GM12878 (cell line): ENCODE data around the gene RNF169.

Experiments
- EZH2 ChIP-seq: IDR thresholded peaks from 2 replicates; pipeline ENCODE4 v1.6.1; 2012; ENCODE audit warnings: low read depth, mild to moderate bottlenecking, control low read depth, inconsistent platforms, low read length, borderline replicate concordance; ENCODE audit not compliant: control insufficient read depth
- GABPA ChIP-seq: IDR thresholded peaks from 2 replicates; pipeline ENCODE4 v1.6.1; 2014; ENCODE audit warnings: antibody characterized with exemption, low read depth, mild to moderate bottlenecking, inconsistent platforms
- REST ChIP-seq: IDR thresholded peaks from 2 replicates; pipeline ENCODE4 v1.6.1; 2012; ENCODE audit warnings: mild to moderate bottlenecking, low read depth, low read length
- SMARCA5 ChIP-seq: fragments of 450-650 bp; IDR thresholded peaks from 2 replicates; pipeline ENCODE4 v1.6.1; 2017; ENCODE audit warnings: mild to moderate bottlenecking
- ZSCAN29 ChIP-seq: fragments of 450-650 bp; IDR thresholded peaks from 2 replicates; pipeline ENCODE4 v1.6.1; 2017; ENCODE audit warnings: mild to moderate bottlenecking, moderate library complexity
- TF ChIP-seq, protein P1 (sequence below), 3 experiments: IDR thresholded peaks in 2 of 3; conservative IDR thresholded peaks in 1 of 3; 2 replicates each; pipeline ENCODE4 v1.5.1; 2011; ENCODE audit warnings: low read depth in 3 of 3, low read length in 3 of 3, mild to moderate bottlenecking in 3 of 3, control low read depth in 2 of 3, moderate library complexity in 2 of 3, inconsistent platforms in 1 of 3, mixed read lengths in 1 of 3; ENCODE audit not compliant: control insufficient read depth in 2 of 3, insufficient read depth in 1 of 3; ENCODE audit errors: extremely low read depth in 1 of 3
- TF ChIP-seq, protein P2 (sequence below): fragments of 450-650 bp; IDR thresholded peaks from 2 replicates; pipeline ENCODE4 v1.6.1; 2017; ENCODE audit warnings: mild to moderate bottlenecking, low read depth, inconsistent platforms; ENCODE audit not compliant: poor library complexity, severe bottlenecking

DNA sequence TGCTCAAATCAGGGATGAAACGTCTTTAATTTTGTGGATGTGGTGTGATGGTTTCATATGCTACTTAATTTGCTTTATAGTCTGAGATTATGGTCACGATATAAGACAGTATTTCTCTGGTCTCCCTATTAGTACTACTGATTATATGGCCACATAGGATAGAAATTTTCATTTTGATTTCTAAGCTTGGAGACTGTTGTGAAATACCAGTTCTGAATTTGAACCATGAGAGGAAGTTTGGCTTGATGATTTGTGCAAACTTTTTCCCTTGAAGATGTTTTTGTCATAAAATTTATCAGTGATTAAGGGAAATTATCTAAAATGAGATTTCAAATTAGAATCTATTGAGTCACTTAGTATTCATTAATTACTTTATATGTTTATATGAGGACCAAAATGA is 2.7 kb downstream of the RNF169 start:
- TF ChIP-seq REST: no peak
- TF ChIP-seq ZSCAN29: no peak
- no peak for TF ChIP-seq EZH2
- TF ChIP-seq GABPA: no peak
- TF ChIP-seq SMARCA5: no peak
- TF ChIP-seq, protein P1, sequence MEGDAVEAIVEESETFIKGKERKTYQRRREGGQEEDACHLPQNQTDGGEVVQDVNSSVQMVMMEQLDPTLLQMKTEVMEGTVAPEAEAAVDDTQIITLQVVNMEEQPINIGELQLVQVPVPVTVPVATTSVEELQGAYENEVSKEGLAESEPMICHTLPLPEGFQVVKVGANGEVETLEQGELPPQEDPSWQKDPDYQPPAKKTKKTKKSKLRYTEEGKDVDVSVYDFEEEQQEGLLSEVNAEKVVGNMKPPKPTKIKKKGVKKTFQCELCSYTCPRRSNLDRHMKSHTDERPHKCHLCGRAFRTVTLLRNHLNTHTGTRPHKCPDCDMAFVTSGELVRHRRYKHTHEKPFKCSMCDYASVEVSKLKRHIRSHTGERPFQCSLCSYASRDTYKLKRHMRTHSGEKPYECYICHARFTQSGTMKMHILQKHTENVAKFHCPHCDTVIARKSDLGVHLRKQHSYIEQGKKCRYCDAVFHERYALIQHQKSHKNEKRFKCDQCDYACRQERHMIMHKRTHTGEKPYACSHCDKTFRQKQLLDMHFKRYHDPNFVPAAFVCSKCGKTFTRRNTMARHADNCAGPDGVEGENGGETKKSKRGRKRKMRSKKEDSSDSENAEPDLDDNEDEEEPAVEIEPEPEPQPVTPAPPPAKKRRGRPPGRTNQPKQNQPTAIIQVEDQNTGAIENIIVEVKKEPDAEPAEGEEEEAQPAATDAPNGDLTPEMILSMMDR (IDR thresholded peaks at IDR 0.05 in 2 of 3, conservative IDR thresholded peaks at IDR 0.05 in 1 of 3; ENCODE audit: control insufficient read depth in 2 of 3, extremely low read depth in 1 of 3, insufficient read depth in 1 of 3, low read depth in 3 of 3, low read length in 3 of 3): no peak
- TF ChIP-seq, protein P2, sequence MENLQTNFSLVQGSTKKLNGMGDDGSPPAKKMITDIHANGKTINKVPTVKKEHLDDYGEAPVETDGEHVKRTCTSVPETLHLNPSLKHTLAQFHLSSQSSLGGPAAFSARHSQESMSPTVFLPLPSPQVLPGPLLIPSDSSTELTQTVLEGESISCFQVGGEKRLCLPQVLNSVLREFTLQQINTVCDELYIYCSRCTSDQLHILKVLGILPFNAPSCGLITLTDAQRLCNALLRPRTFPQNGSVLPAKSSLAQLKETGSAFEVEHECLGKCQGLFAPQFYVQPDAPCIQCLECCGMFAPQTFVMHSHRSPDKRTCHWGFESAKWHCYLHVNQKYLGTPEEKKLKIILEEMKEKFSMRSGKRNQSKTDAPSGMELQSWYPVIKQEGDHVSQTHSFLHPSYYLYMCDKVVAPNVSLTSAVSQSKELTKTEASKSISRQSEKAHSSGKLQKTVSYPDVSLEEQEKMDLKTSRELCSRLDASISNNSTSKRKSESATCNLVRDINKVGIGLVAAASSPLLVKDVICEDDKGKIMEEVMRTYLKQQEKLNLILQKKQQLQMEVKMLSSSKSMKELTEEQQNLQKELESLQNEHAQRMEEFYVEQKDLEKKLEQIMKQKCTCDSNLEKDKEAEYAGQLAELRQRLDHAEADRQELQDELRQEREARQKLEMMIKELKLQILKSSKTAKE: no peak
